ENCODE results near the gene ADA. TPM values are rescaled to one million over a fixed set of nuclear protein-coding genes. Genes with fewer than 3 reads are reported as not detected.

Gene ADA
- total and polyA plus RNA-seq, 9 of the 15 experiments (the other 6 are each of a cell fraction or from before 2014, with no cell fraction given), result 2.4 to 26.1 (median 5.3) TPM

DNA sequence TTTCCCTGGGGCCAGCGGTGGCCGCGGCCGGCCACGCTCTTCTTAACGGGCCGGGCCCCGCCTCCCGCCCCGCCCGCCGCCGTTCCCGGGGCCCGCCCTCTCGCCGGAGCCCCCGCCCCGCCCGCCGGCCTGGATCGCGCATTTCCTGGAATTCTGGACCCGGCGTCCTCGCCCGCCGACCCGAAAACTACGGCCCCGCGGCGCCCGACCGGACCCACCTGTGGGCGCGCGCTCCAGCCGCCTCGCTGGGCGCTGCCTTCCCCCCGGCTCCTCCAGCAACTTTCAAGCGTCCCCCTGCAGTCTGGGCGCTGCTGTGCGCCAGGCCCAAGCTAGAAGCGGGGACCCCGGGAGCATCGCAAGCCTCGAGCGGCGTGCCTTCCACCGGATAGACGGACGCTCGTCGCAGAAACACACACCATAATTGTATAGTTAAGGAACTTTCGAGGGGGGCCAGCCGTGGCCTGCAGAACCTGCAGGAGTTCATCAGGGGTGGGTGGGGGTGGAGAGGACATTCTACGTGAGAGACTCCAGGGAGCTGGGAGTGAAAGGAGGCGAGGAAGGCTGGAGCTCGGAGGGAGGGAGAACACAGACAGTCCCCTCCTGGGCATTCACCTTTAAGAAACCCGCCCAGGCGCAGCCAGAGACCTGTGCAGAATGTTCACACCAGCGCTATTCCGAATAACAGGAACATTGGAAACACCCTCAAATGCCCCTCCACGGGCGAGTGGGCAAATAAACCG, at the start of gene ADA (continued):
- TF ChIP-seq, protein P1, sequence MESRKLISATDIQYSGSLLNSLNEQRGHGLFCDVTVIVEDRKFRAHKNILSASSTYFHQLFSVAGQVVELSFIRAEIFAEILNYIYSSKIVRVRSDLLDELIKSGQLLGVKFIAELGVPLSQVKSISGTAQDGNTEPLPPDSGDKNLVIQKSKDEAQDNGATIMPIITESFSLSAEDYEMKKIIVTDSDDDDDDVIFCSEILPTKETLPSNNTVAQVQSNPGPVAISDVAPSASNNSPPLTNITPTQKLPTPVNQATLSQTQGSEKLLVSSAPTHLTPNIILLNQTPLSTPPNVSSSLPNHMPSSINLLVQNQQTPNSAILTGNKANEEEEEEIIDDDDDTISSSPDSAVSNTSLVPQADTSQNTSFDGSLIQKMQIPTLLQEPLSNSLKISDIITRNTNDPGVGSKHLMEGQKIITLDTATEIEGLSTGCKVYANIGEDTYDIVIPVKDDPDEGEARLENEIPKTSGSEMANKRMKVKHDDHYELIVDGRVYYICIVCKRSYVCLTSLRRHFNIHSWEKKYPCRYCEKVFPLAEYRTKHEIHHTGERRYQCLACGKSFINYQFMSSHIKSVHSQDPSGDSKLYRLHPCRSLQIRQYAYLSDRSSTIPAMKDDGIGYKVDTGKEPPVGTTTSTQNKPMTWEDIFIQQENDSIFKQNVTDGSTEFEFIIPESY (CRISPR knock-in tag; IDR thresholded peaks at IDR 0.05), result no peak
- TF ChIP-seq KLF16 (IDR thresholded peaks at IDR 0.05), result no peak
- no peak for TF ChIP-seq NBN (IDR thresholded peaks at IDR 0.05; ENCODE audit: low read depth)
- TF ChIP-seq, protein P2, sequence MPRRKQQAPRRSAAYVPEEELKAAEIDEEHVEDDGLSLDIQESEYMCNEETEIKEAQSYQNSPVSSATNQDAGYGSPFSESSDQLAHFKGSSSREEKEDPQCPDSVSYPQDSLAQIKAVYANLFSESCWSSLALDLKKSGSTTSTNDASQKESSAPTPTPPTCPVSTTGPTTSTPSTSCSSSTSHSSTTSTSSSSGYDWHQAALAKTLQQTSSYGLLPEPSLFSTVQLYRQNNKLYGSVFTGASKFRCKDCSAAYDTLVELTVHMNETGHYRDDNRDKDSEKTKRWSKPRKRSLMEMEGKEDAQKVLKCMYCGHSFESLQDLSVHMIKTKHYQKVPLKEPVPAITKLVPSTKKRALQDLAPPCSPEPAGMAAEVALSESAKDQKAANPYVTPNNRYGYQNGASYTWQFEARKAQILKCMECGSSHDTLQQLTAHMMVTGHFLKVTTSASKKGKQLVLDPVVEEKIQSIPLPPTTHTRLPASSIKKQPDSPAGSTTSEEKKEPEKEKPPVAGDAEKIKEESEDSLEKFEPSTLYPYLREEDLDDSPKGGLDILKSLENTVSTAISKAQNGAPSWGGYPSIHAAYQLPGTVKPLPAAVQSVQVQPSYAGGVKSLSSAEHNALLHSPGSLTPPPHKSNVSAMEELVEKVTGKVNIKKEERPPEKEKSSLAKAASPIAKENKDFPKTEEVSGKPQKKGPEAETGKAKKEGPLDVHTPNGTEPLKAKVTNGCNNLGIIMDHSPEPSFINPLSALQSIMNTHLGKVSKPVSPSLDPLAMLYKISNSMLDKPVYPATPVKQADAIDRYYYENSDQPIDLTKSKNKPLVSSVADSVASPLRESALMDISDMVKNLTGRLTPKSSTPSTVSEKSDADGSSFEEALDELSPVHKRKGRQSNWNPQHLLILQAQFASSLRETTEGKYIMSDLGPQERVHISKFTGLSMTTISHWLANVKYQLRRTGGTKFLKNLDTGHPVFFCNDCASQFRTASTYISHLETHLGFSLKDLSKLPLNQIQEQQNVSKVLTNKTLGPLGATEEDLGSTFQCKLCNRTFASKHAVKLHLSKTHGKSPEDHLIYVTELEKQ (CRISPR knock-in tag; IDR thresholded peaks at IDR 0.05), result no peak
- TF ChIP-seq ZNF184 (CRISPR knock-in tag; IDR thresholded peaks at IDR 0.05), result no peak
- TF ChIP-seq ZSCAN32 (CRISPR knock-in tag; IDR thresholded peaks at IDR 0.05), result no peak
- TF ChIP-seq, protein P3, sequence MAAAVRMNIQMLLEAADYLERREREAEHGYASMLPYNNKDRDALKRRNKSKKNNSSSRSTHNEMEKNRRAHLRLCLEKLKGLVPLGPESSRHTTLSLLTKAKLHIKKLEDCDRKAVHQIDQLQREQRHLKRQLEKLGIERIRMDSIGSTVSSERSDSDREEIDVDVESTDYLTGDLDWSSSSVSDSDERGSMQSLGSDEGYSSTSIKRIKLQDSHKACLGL (CRISPR knock-in tag; IDR thresholded peaks at IDR 0.05; ENCODE audit: borderline replicate concordance, poor library complexity, severe bottlenecking), result no peak
- TF ChIP-seq NFXL1 (CRISPR knock-in tag; IDR thresholded peaks at IDR 0.05), result no peak
- no peak for TF ChIP-seq HBP1 (CRISPR knock-in tag; IDR thresholded peaks at IDR 0.05)
- TF ChIP-seq FOXK2 (conservative IDR thresholded peaks at IDR 0.05 in 1 of 2, IDR thresholded peaks at IDR 0.05 in 1 of 2; ENCODE audit: low read depth in 2 of 2), result no peak
- 0 out of 4 replicates have a peak, but pooled peaks of 1 of the 2 experiments have one; percentile 40 for TF ChIP-seq UBTF (IDR thresholded peaks at IDR 0.05; ENCODE audit: borderline replicate concordance in 1 of 2, low read depth in 2 of 2, low read length in 2 of 2)
- peak; percentile 57; the same call in 1 of the 2 replicates for TF ChIP-seq RB1 (IDR thresholded peaks at IDR 0.05; ENCODE audit: low read depth)
- no peak for TF ChIP-seq FOXK1 (CRISPR knock-in tag; IDR thresholded peaks at IDR 0.05; ENCODE audit: borderline replicate concordance)
- peak; percentile 62 for TF ChIP-seq ZFX (CRISPR knock-in tag; IDR thresholded peaks at IDR 0.05)
- TF ChIP-seq GABPB1 (CRISPR knock-in tag; IDR thresholded peaks at IDR 0.05), result 0 out of 2 replicates have a peak, but pooled peaks have one; percentile 19
- no peak for TF ChIP-seq POLR2AphosphoS2 (IDR thresholded peaks at IDR 0.05; ENCODE audit: low read length)
- no peak for TF ChIP-seq CBFA2T3 (IDR thresholded peaks at IDR 0.05)
- no peak for TF ChIP-seq SMC3 (conservative IDR thresholded peaks at IDR 0.05; ENCODE audit: insufficient read depth, low read depth, low read length)
